ENCODE measurements around the gene ZNF280C. TPM values are rescaled to one million over a fixed set of nuclear protein-coding genes. Genes with fewer than 3 reads are reported as not detected.

ZNF280C gene
- total and polyA plus RNA-seq, 2 of the 13 experiments (the other 11 are each of a cell fraction or from before 2014, with no cell fraction given): 3.0 to 3.3 TPM

DNA sequence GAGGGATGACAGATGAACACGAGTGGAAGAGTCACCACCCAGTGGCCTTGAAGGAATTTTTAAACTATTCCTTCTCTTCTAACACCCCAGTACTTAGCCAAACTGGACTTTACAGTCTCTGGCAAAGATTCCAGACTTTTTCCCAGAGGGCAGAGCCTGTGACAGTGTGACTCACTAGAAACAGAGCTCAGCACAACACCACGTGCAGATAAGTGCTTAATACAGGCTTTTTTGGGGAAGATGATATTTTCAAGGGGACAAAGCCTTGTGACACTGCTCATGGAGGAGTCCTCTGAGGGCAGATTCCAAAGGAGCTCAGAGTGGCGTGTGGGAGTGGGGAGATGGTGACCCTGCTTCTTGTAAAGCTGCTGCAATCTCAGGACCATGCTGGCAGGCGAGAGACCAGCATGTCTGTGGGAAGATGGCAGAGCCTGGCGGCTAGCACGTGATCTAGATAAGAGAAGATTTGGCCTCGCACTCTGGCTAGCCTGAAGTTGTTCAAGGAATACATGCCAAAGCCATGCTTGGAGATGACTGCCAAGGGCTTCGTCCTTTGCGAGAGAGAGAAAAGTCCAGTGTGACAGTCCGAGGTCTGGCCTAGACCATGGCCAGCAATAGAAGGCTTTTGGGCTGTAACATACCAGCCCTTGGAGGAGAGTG is 94.5 kb downstream of the ZNF280C start:
- FAIRE-seq: no peak
- ChIA-PET POLR2A (interaction anchor here (0.8 kb wide), 1 partner anchor 9 kb away, joined by 3 read pairs; the partner anchor contains the start of gene AIFM1), CTCF (ENCODE audit: low intra/inter-chr PET ratio, low total read pairs) (no interaction called here)
- intact Hi-C loops (cut with micrococcal nuclease; ENCODE audit: unreplicated experiment) (no loop called here), in situ Hi-C loops (cut with HindIII; ENCODE audit: extremely low pct_ligation_motif_present, low pct_unique_long_range_greater_than_20kb) (no loop called here)
- no peak overlapping the region for H3K4me3 ChIP-seq (replicated peaks in 1 of 3; ENCODE audit: insufficient read depth in 1 of 3, low read depth in 2 of 3, low read length in 3 of 3)
- peaks cover 6% of the 10 kb centered on the region; the same call in 1 of the 2 replicates for H3K4me1 ChIP-seq (ENCODE audit: insufficient read depth, low read length)
- H3K4me2 ChIP-seq (ENCODE audit: low read depth, low read length): no peak overlapping the region
- H4K20me1 ChIP-seq (ENCODE audit: insufficient read depth, low read length): no peaks in the 10 kb centered on the region
- H3K9ac ChIP-seq (ENCODE audit: insufficient read depth, low read depth, low read length): no peak overlapping the region
- no peaks in the 10 kb centered on the region for H3K9me3 ChIP-seq (ENCODE audit: low read length)
- no peaks in the 10 kb centered on the region for H3K79me2 ChIP-seq (ENCODE audit: insufficient read depth, low read length)
- H3K27me3 ChIP-seq (ENCODE audit: control insufficient read depth in 1 of 2, insufficient read depth in 2 of 2, low read length in 2 of 2): peaks cover 0 to 4% of the 10 kb centered on the region in 2 experiments; a peak in 2 of 5 replicates
- BruUV-seq (replicated peaks): no TSS peak
- no peak overlapping the region for H3K27ac ChIP-seq (ENCODE audit: extremely low read length, insufficient read depth, low read length)
- no peak for ATAC-seq
- no peak for DNase-seq (ENCODE audit: low spot score)
- 40% methylated on average over 3 of the region's 10 CpGs for WGBS (ENCODE audit: low lambda C conversion rate)
- H2AFZ ChIP-seq (ENCODE audit: low read length): no peak overlapping the region
- no peaks in the 10 kb centered on the region for H3K36me3 ChIP-seq (replicated peaks in 1 of 2; ENCODE audit: control insufficient read depth in 1 of 2, insufficient read depth in 2 of 2, low read length in 2 of 2)
- TF ChIP-seq CAMTA2 (CRISPR knock-in tag; IDR thresholded peaks at IDR 0.05; ENCODE audit: borderline replicate concordance) (no peak), ZFY (CRISPR knock-in tag; IDR thresholded peaks at IDR 0.05) (no peak), ZNF644 (CRISPR knock-in tag; IDR thresholded peaks at IDR 0.05; ENCODE audit: low read depth) (no peak), SALL2 (CRISPR knock-in tag; IDR thresholded peaks at IDR 0.05) (no peak), RFXANK (CRISPR knock-in tag; IDR thresholded peaks at IDR 0.05) (no peak), ZNF557 (CRISPR knock-in tag; IDR thresholded peaks at IDR 0.05) (no peak), PTBP1 (IDR thresholded peaks at IDR 0.05; ENCODE audit: low read depth, low read length, poor library complexity, severe bottlenecking) (no peak), ZNF772 (CRISPR knock-in tag; IDR thresholded peaks at IDR 0.05) (no peak)
- TF ChIP-seq, protein P1, sequence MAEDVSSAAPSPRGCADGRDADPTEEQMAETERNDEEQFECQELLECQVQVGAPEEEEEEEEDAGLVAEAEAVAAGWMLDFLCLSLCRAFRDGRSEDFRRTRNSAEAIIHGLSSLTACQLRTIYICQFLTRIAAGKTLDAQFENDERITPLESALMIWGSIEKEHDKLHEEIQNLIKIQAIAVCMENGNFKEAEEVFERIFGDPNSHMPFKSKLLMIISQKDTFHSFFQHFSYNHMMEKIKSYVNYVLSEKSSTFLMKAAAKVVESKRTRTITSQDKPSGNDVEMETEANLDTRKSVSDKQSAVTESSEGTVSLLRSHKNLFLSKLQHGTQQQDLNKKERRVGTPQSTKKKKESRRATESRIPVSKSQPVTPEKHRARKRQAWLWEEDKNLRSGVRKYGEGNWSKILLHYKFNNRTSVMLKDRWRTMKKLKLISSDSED (CRISPR knock-in tag; IDR thresholded peaks at IDR 0.05): no peak
- TF ChIP-seq, protein P2, sequence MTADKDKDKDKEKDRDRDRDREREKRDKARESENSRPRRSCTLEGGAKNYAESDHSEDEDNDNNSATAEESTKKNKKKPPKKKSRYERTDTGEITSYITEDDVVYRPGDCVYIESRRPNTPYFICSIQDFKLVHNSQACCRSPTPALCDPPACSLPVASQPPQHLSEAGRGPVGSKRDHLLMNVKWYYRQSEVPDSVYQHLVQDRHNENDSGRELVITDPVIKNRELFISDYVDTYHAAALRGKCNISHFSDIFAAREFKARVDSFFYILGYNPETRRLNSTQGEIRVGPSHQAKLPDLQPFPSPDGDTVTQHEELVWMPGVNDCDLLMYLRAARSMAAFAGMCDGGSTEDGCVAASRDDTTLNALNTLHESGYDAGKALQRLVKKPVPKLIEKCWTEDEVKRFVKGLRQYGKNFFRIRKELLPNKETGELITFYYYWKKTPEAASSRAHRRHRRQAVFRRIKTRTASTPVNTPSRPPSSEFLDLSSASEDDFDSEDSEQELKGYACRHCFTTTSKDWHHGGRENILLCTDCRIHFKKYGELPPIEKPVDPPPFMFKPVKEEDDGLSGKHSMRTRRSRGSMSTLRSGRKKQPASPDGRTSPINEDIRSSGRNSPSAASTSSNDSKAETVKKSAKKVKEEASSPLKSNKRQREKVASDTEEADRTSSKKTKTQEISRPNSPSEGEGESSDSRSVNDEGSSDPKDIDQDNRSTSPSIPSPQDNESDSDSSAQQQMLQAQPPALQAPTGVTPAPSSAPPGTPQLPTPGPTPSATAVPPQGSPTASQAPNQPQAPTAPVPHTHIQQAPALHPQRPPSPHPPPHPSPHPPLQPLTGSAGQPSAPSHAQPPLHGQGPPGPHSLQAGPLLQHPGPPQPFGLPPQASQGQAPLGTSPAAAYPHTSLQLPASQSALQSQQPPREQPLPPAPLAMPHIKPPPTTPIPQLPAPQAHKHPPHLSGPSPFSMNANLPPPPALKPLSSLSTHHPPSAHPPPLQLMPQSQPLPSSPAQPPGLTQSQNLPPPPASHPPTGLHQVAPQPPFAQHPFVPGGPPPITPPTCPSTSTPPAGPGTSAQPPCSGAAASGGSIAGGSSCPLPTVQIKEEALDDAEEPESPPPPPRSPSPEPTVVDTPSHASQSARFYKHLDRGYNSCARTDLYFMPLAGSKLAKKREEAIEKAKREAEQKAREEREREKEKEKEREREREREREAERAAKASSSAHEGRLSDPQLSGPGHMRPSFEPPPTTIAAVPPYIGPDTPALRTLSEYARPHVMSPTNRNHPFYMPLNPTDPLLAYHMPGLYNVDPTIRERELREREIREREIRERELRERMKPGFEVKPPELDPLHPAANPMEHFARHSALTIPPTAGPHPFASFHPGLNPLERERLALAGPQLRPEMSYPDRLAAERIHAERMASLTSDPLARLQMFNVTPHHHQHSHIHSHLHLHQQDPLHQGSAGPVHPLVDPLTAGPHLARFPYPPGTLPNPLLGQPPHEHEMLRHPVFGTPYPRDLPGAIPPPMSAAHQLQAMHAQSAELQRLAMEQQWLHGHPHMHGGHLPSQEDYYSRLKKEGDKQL (CRISPR knock-in tag; IDR thresholded peaks at IDR 0.05; ENCODE audit: low read depth): no peak
- TF ChIP-seq, protein P3, sequence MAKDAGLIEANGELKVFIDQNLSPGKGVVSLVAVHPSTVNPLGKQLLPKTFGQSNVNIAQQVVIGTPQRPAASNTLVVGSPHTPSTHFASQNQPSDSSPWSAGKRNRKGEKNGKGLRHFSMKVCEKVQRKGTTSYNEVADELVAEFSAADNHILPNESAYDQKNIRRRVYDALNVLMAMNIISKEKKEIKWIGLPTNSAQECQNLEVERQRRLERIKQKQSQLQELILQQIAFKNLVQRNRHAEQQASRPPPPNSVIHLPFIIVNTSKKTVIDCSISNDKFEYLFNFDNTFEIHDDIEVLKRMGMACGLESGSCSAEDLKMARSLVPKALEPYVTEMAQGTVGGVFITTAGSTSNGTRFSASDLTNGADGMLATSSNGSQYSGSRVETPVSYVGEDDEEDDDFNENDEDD (CRISPR knock-in tag; IDR thresholded peaks at IDR 0.05; ENCODE audit: borderline replicate concordance): no peak
- TF ChIP-seq, protein P4, sequence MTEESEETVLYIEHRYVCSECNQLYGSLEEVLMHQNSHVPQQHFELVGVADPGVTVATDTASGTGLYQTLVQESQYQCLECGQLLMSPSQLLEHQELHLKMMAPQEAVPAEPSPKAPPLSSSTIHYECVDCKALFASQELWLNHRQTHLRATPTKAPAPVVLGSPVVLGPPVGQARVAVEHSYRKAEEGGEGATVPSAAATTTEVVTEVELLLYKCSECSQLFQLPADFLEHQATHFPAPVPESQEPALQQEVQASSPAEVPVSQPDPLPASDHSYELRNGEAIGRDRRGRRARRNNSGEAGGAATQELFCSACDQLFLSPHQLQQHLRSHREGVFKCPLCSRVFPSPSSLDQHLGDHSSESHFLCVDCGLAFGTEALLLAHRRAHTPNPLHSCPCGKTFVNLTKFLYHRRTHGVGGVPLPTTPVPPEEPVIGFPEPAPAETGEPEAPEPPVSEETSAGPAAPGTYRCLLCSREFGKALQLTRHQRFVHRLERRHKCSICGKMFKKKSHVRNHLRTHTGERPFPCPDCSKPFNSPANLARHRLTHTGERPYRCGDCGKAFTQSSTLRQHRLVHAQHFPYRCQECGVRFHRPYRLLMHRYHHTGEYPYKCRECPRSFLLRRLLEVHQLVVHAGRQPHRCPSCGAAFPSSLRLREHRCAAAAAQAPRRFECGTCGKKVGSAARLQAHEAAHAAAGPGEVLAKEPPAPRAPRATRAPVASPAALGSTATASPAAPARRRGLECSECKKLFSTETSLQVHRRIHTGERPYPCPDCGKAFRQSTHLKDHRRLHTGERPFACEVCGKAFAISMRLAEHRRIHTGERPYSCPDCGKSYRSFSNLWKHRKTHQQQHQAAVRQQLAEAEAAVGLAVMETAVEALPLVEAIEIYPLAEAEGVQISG (CRISPR knock-in tag; IDR thresholded peaks at IDR 0.05): no peak
- TF ChIP-seq, protein P5, sequence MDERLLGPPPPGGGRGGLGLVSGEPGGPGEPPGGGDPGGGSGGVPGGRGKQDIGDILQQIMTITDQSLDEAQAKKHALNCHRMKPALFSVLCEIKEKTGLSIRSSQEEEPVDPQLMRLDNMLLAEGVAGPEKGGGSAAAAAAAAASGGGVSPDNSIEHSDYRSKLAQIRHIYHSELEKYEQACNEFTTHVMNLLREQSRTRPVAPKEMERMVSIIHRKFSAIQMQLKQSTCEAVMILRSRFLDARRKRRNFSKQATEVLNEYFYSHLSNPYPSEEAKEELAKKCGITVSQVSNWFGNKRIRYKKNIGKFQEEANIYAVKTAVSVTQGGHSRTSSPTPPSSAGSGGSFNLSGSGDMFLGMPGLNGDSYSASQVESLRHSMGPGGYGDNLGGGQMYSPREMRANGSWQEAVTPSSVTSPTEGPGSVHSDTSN (CRISPR knock-in tag; IDR thresholded peaks at IDR 0.05): no peak
